HuH-7 (cell line): ENCODE measurements around the gene GALNT2.

Experiments
- DNase-seq: peaks from one replicate; pipeline ENCODE4 v3.0.0; 2011; ENCODE audit warnings: low spot score

The GALNT2 gene

GRCh38 chr1:230066466-230067404, at the start of gene GALNT2:
TSS of gene GALNT2 (plus strand) at chr1:230067238. CDS start at chr1:230067281, 43 bp downstream.
- DNase-seq: peak; percentile 96

GRCh38 chr1:230020451-230020850, 46.6 kb upstream of the GALNT2 start:
- no peak for DNase-seq

GRCh38 chr1:230022666-230023380, 44.2 kb upstream of the GALNT2 start:
- no peak for DNase-seq

GRCh38 chr1:230025686-230026085, 41.4 kb upstream of the GALNT2 start:
- no peak for DNase-seq

DNA sequence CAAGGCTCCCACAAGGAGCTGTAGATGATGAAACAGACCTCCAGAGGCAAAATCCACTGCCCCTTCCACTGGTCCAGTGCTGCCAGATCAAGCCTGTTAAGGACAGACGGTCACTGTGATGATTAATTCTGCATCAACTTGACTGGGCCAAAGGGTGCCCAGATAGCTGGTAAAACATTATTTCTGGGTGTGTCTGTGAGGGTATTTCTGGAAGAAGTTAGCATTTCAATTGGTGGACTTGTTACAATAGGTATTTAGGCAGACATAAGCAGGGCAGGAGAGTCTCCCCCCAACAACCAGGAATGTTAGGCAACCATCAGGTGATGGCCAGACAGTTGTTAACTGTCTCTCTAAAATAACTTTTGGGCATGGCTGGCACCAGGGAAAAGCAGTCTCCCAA, 40.9 kb upstream of the GALNT2 start:
- DNase-seq: no peak

GRCh38 chr1:230026572-230026971, 40.5 kb upstream of the GALNT2 start:
- DNase-seq: no peak

- DNase-seq: no peak
These were observed 38.3 kb upstream of the GALNT2 start for GRCh38 chr1:230028602-230029223.

GRCh38 chr1:230029244-230029941, 37.6 kb upstream of the GALNT2 start:
- no peak for DNase-seq

GRCh38 chr1:230030122-230030821, 36.8 kb upstream of the GALNT2 start:
- no peak for DNase-seq

- DNase-seq: no peak
These were observed 35.9 kb upstream of the GALNT2 start for GRCh38 chr1:230031131-230031530.

GRCh38 chr1:230032516-230033281, 34.3 kb upstream of the GALNT2 start:
- no peak for DNase-seq

DNA sequence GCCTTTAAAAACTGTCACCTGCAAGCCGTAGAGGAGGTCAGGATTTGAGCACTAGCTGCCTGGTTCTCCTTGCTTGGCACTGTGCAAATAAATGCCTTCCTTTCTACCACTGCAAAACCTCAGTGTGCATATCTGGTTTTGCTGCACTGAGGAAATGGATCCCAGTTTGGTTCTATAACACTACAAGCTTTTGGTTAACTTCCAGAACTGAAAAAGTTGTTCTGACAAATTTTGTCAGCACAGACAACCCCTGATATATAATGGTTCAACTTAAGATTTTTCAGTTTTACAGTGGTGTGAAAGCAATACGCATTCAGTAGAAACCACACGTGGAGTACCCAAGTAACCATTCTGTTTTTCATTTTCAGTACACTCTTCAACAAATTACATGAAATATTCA, 29.8 kb upstream of the GALNT2 start:
- no peak for DNase-seq

- DNase-seq: no peak
These were observed 26.6 kb upstream of the GALNT2 start for GRCh38 chr1:230040440-230040839.

DNA sequence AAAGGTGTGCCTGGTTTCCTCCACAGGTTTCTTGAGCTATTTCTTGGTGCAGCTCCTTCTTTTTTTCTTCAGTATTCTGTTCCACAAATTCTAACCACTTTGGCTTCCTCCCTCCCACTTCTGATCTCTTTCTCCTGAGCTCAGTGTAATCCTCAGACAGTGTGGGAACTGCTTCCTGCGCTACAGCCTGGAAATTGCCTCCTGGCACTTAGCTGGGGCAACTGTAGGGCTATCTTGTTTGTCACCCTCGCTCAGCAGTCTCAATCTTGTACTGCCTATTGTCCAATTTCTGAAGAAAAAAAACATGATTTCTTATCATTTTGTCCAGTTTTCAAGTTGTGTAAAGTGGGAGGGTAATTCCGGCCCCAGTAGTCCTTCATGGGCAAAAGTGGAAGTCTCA, 24.0 kb upstream of the GALNT2 start:
- no peak for DNase-seq

- DNase-seq: no peak
These were observed 22.3 kb upstream of the GALNT2 start for GRCh38 chr1:230044729-230045128.

GRCh38 chr1:230047114-230047865, 19.7 kb upstream of the GALNT2 start:
- DNase-seq: no peak

- DNase-seq: no peak
These were observed 18.7 kb upstream of the GALNT2 start for GRCh38 chr1:230048322-230048721.

DNA sequence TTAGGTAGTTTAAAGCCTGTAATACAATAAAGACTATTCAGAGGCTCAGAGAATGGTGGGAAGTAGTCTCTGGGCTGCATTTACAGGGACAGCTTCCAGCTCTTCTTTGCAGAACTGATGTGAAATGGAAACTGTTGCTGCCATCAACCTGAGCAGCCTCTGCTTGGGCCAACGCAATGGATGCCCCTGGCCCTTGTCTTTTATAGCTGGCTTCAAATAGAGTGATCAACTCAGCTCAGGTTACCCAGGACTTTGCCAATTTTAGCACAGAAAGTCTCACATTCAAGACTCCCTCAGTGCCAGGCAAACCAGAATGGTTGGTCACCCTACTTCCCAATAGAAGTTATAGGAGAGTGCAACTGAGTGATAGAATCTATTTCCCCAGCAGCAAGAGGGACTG, 18.1 kb upstream of the GALNT2 start:
- no peak for DNase-seq

DNA sequence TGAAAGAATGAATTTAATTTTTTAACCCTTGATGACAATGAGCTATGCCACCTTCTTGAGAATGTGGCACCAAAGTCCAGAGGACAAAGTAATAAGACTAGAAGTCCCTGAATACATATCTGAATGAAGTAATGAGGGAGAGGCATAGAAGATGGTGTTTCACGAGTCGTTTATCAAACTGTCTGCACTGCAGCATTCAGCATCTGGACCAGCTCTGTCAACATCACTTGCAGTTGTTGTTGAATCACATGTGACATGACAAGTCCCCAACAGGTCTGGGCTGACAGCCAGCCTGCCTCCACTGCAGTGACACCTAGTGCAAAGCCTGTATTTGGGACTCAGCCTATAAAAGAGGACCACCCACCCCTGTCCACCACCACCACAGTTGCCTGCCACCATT, 17.3 kb upstream of the GALNT2 start:
- DNase-seq: no peak
